ENCODE results near the gene MARCHF5. TPM values are rescaled to one million over a fixed set of nuclear protein-coding genes. Genes with fewer than 3 reads are reported as not detected.

MARCHF5 gene
- total and polyA plus RNA-seq, 2 donors (not counting 1 experiment from before 2014, with no cell fraction given): 7.2 to 25.9 TPM

DNA sequence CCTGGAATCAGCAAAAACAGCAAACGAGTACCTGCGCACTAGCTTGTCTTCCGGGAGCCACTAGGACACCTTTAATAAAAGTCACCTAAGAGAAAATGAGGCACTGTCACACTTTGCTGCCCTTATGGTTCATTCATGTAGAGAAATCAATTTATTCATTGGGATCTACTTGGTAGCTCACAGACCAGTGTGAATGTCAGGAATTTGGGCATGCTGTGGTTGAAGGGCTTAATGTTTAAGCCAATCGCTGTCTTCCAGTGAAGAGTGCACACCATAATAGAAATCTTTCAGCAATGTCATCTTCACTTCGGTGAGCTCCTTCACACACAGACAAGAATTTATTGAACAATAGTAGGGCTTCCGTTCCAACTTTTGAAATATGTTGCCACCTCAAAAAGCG is 65.1 kb downstream of the MARCHF5 start:
- no peaks in the 10 kb centered on the region for H3K4me1 Mint-ChIP-seq
- Histone ChIP-seq H3K4me2 (replicated peaks; ENCODE audit: low read depth, low read length, poor library complexity, severe bottlenecking) (no peak overlapping the region), H3K9ac (ENCODE audit: low read length) (no peak overlapping the region), H4K20me1 (ENCODE audit: control insufficient read depth, insufficient read depth, low read length, poor library complexity, severe bottlenecking) (no peaks in the 10 kb centered on the region), H3K27me3 (replicated peaks in 1 of 4; ENCODE audit: control extremely low read depth in 1 of 4, control insufficient read depth in 3 of 4, insufficient read depth in 4 of 4, low read length in 3 of 4) (no peaks in the 10 kb centered on the region), H3K9me3 (ENCODE audit: control extremely low read depth in 1 of 3, control insufficient read depth in 2 of 3, insufficient read depth in 1 of 3, low read length in 2 of 3) (peaks cover 0 to 1% (median 0%) of the 10 kb centered on the region in 3 donors), H3K4me3 (ENCODE audit: control extremely low read depth in 1 of 5, extremely low read depth in 1 of 5, insufficient read depth in 1 of 5, low read depth in 2 of 5, low read length in 4 of 5) (no peak overlapping the region), H3K36me3 (replicated peaks in 1 of 2; ENCODE audit: control extremely low read depth in 1 of 2, control insufficient read depth in 1 of 2, extremely low read depth in 1 of 2, insufficient read depth in 2 of 2, low read length in 1 of 2) (peaks cover 0 to 3% of the 10 kb centered on the region in 2 experiments), H3K27ac (ENCODE audit: low read length in 2 of 2) (no peak overlapping the region), H3K79me2 (ENCODE audit: control insufficient read depth, insufficient read depth, low read length) (no peaks in the 10 kb centered on the region), H2AFZ (ENCODE audit: insufficient read depth, low read depth, low read length, poor library complexity, severe bottlenecking) (no peak overlapping the region), H3K4me1 (ENCODE audit: control insufficient read depth in 2 of 2, insufficient read depth in 2 of 2, low read length in 2 of 2) (no peaks in the 10 kb centered on the region)
- no peak overlapping the region for H3K27ac Mint-ChIP-seq
- ChIA-PET POLR2A (no interaction called here), CTCF (no interaction called here)
- DNase-seq: no peak
- H3K4me3 Mint-ChIP-seq: no peak overlapping the region
- no peak for ATAC-seq (ENCODE audit: low read depth)
- peaks cover 3% of the 10 kb centered on the region for H3K27me3 Mint-ChIP-seq
- WGBS (ENCODE audit: insufficient coverage): 100% methylated on average over 2 of the region's 7 CpGs
- H3K9me3 Mint-ChIP-seq (ENCODE audit: insufficient read depth): no peaks in the 10 kb centered on the region
- TF ChIP-seq, protein P1, sequence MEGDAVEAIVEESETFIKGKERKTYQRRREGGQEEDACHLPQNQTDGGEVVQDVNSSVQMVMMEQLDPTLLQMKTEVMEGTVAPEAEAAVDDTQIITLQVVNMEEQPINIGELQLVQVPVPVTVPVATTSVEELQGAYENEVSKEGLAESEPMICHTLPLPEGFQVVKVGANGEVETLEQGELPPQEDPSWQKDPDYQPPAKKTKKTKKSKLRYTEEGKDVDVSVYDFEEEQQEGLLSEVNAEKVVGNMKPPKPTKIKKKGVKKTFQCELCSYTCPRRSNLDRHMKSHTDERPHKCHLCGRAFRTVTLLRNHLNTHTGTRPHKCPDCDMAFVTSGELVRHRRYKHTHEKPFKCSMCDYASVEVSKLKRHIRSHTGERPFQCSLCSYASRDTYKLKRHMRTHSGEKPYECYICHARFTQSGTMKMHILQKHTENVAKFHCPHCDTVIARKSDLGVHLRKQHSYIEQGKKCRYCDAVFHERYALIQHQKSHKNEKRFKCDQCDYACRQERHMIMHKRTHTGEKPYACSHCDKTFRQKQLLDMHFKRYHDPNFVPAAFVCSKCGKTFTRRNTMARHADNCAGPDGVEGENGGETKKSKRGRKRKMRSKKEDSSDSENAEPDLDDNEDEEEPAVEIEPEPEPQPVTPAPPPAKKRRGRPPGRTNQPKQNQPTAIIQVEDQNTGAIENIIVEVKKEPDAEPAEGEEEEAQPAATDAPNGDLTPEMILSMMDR (IDR thresholded peaks at IDR 0.05): no peak
- no peak for TF ChIP-seq EZH2 (IDR thresholded peaks at IDR 0.05; ENCODE audit: borderline replicate concordance, insufficient read depth, low read depth, low read length, poor library complexity, severe bottlenecking)
- intact Hi-C loops (cut with micrococcal nuclease): no loop called here

DNA sequence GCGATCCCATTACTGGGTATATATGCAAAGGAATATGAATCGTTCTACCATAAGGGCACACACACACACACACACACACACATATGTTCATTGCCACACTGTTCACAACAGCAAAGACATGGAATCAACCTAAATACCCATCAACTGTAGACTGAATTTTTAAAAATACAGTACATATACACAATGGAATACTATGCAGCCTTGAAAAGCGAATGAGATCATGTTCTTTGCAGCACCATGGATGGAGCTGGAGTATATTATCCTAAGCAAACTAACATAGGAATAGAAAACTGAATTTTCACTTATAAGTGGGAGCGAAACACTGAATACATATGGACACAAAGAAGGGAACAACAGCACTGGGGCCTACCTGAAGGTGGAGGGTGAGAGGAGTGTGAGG is 72.5 kb downstream of the MARCHF5 start:
- Mint-ChIP-seq H3K9me3 (ENCODE audit: insufficient read depth) (peaks cover 4% of the 10 kb centered on the region), H3K4me3 (no peak overlapping the region), H3K4me1 (no peaks in the 10 kb centered on the region), H3K27me3 (peaks cover 30% of the 10 kb centered on the region), H3K27ac (no peak overlapping the region)
- 100% methylated on average over 1 of the region's 4 CpGs for WGBS (ENCODE audit: insufficient coverage)
- ATAC-seq (ENCODE audit: low read depth): no peak
- Histone ChIP-seq H2AFZ (ENCODE audit: insufficient read depth, low read depth, low read length, poor library complexity, severe bottlenecking) (no peak overlapping the region), H3K9ac (ENCODE audit: low read length) (no peak overlapping the region), H3K79me2 (ENCODE audit: control insufficient read depth, insufficient read depth, low read length) (no peaks in the 10 kb centered on the region), H3K4me2 (replicated peaks; ENCODE audit: low read depth, low read length, poor library complexity, severe bottlenecking) (no peak overlapping the region), H3K9me3 (ENCODE audit: control extremely low read depth in 1 of 3, control insufficient read depth in 2 of 3, insufficient read depth in 1 of 3, low read length in 2 of 3) (peaks cover 0 to 4% (median 1%) of the 10 kb centered on the region in 3 donors), H4K20me1 (ENCODE audit: control insufficient read depth, insufficient read depth, low read length, poor library complexity, severe bottlenecking) (no peaks in the 10 kb centered on the region), H3K4me1 (ENCODE audit: control insufficient read depth in 2 of 2, insufficient read depth in 2 of 2, low read length in 2 of 2) (no peaks in the 10 kb centered on the region), H3K27ac (ENCODE audit: low read length in 2 of 2) (no peak overlapping the region), H3K27me3 (replicated peaks in 1 of 4; ENCODE audit: control extremely low read depth in 1 of 4, control insufficient read depth in 3 of 4, insufficient read depth in 4 of 4, low read length in 3 of 4) (peaks cover 0 to 7% (median 0%) of the 10 kb centered on the region in 4 experiments), H3K4me3 (ENCODE audit: control extremely low read depth in 1 of 5, extremely low read depth in 1 of 5, insufficient read depth in 1 of 5, low read depth in 2 of 5, low read length in 4 of 5) (no peak overlapping the region), H3K36me3 (replicated peaks in 1 of 2; ENCODE audit: control extremely low read depth in 1 of 2, control insufficient read depth in 1 of 2, extremely low read depth in 1 of 2, insufficient read depth in 2 of 2, low read length in 1 of 2) (no peaks in the 10 kb centered on the region)
- ChIA-PET POLR2A (no interaction called here), CTCF (no interaction called here)
- no peak for DNase-seq
- TF ChIP-seq, protein P1 (IDR thresholded peaks at IDR 0.05): no peak
- no peak for TF ChIP-seq EZH2 (IDR thresholded peaks at IDR 0.05; ENCODE audit: borderline replicate concordance, insufficient read depth, low read depth, low read length, poor library complexity, severe bottlenecking)
- intact Hi-C loops (cut with micrococcal nuclease): no loop called here
